A549 (cell line): ENCODE measurements around the gene HRH4. TPM values are rescaled to one million over a fixed set of nuclear protein-coding genes. Genes with fewer than 3 reads are reported as not detected.

Experiments used
- ATAC-seq, 2 experiments: fragments of 200-7000 bp in 1 of 2; fragments of >200 bp in 1 of 2; cut with Nextera tagmentation in 1 of 2; cut with Tn5 transposase in 1 of 2; 3 replicates each; pipeline versions ENCODE4 v1.8.0 to v1.9.1; 2018 to 2020; ENCODE audit warnings: mild to moderate bottlenecking in 1 of 2, moderate library complexity in 1 of 2
- CTCF ChIA-PET: fragments of 300-600 bp; sonication (Branson Sonifier 250); formaldehyde crosslinking; extraction: SDS; loops from one replicate; lab custom pipeline; 2021; ENCODE audit warnings: antibody characterized with exemption, inconsistent platforms; lab: Yijun Ruan, JAX
- POLR2A ChIA-PET: fragments of 350-600 bp; formaldehyde crosslinking; extraction: SDS; loops from one replicate; lab custom pipeline; 2021; ENCODE audit warnings: antibody characterized with exemption, inconsistent platforms; lab: Yijun Ruan, JAX
- DNase-seq, 2 experiments: peaks; one replicate each; pipeline versions ENCODE4 v3.0.0 to v3.0.0-alpha.2; 2011 to 2016; ENCODE audit warnings: low read depth in 1 of 2, low spot score in 1 of 2
- FAIRE-seq: peaks from 2 replicates; lab custom pipeline; 2011; peaks lifted over from hg19 to GRCh38; lab: Jason Lieb, UNC
- H3K27ac ChIP-seq, 2 experiments: fragments of >200 bp; sonication (Bioruptor Twin); formaldehyde crosslinking; 3 replicates each; pipeline ENCODE4 v1.5.1; 2016 to 2017
- H3K4me1 ChIP-seq: fragments of >200 bp; sonication (Bioruptor Twin); formaldehyde crosslinking; 3 replicates; pipeline ENCODE4 v1.6.1; 2016
- H3K4me2 ChIP-seq: fragments of >200 bp; sonication (Bioruptor Twin); formaldehyde crosslinking; 3 replicates; pipeline ENCODE4 v1.6.1; 2016
- H3K4me3 ChIP-seq: fragments of >200 bp; sonication (Bioruptor Twin); formaldehyde crosslinking; 3 replicates; pipeline ENCODE4 v1.5.1; 2016
- H3K9me3 ChIP-seq: fragments of >200 bp; sonication (Bioruptor Twin); formaldehyde crosslinking; 3 replicates; pipeline ENCODE4 v1.6.1; 2016
- BHLHE40 ChIP-seq: IDR thresholded peaks from 2 replicates; pipeline ENCODE4 v1.6.1; 2012; ENCODE audit warnings: low read depth, low read length, inconsistent platforms
- CEBPB ChIP-seq, 2 experiments: fragments of >200 bp in 1 of 2; sonication (Bioruptor Twin) in 1 of 2; formaldehyde crosslinking in 1 of 2; IDR thresholded peaks; 2 replicates each; pipeline ENCODE4 v1.6.1; 2012 to 2016
- CHD2 ChIP-seq: fragments of 150-350 bp; IDR thresholded peaks from 2 replicates; pipeline ENCODE4 v1.6.1; 2014; ENCODE audit warnings: low read length; ENCODE audit not compliant: partially characterized antibody
- EHF ChIP-seq: fragments of 250-450 bp; sonication (Bioruptor Pico); IDR thresholded peaks from 2 replicates; pipeline ENCODE4 v1.5.0; 2020; ENCODE audit warnings: mild to moderate bottlenecking
- EP300 ChIP-seq, 2 experiments: fragments of >200 bp; sonication (Bioruptor Twin); formaldehyde crosslinking; IDR thresholded peaks; 2 replicates in 1 of 2; 3 replicates in 1 of 2; pipeline ENCODE4 v1.6.1; 2016 to 2017
- GATA3 ChIP-seq: IDR thresholded peaks from 2 replicates; pipeline ENCODE4 v1.6.1; 2012; ENCODE audit warnings: borderline replicate concordance
- HES2 ChIP-seq: fragments of >200 bp; sonication (Bioruptor Twin); formaldehyde crosslinking; IDR thresholded peaks from 2 replicates; pipeline ENCODE4 v1.6.1; 2016
- HMGXB4 ChIP-seq: fragments of 250-450 bp; sonication (Bioruptor Pico); IDR thresholded peaks from 2 replicates; pipeline ENCODE4 v1.5.0; 2021; ENCODE audit warnings: mild to moderate bottlenecking, moderate library complexity, borderline replicate concordance
- HOXA7 ChIP-seq: fragments of 250-450 bp; sonication (Bioruptor Pico); IDR thresholded peaks from 2 replicates; pipeline ENCODE4 v1.5.0; 2020; ENCODE audit warnings: mild to moderate bottlenecking, moderate library complexity
- HOXB13 ChIP-seq: fragments of 250-450 bp; sonication (Bioruptor Pico); IDR thresholded peaks from 2 replicates; pipeline ENCODE4 v1.5.0; 2020; ENCODE audit warnings: low read depth, mild to moderate bottlenecking, moderate library complexity
- HOXB5 ChIP-seq: fragments of 250-450 bp; sonication (Bioruptor Pico); IDR thresholded peaks from 2 replicates; pipeline ENCODE4 v1.5.0; 2020; ENCODE audit warnings: mild to moderate bottlenecking, moderate library complexity
- MAZ ChIP-seq: fragments of 150-350 bp; IDR thresholded peaks from 2 replicates; pipeline ENCODE4 v1.6.1; 2014; ENCODE audit warnings: antibody characterized with exemption, low read depth, low read length, borderline replicate concordance
- NFE2L2 ChIP-seq: fragments of 150-350 bp; conservative IDR thresholded peaks from 2 replicates; pipeline ENCODE4 v1.6.1; 2014; ENCODE audit warnings: low read length
- NR3C1 ChIP-seq: fragments of >200 bp; sonication (Bioruptor Twin); formaldehyde crosslinking; IDR thresholded peaks from 3 replicates; pipeline ENCODE4 v1.6.1; 2017
- POLR2A ChIP-seq: IDR thresholded peaks from 2 replicates; pipeline ENCODE4 v1.6.1; 2012; ENCODE audit warnings: mild to moderate bottlenecking, low read length
- POLR2AphosphoS2 ChIP-seq: conservative IDR thresholded peaks from 2 replicates; pipeline ENCODE4 v1.6.1; 2012; ENCODE audit warnings: low read length, improper control_type of control experiment, inconsistent platforms
- RAD21 ChIP-seq, 2 experiments: fragments of >200 bp in 1 of 2; sonication (Bioruptor Twin) in 1 of 2; formaldehyde crosslinking in 1 of 2; IDR thresholded peaks in 1 of 2; conservative IDR thresholded peaks in 1 of 2; 2 replicates in 1 of 2; 3 replicates in 1 of 2; pipeline ENCODE4 v1.6.1; 2012 to 2018; ENCODE audit warnings: inconsistent platforms in 1 of 2
- RARB ChIP-seq: fragments of 250-450 bp; sonication (Bioruptor Pico); IDR thresholded peaks from 2 replicates; pipeline ENCODE4 v1.8.0; 2021; ENCODE audit warnings: mild to moderate bottlenecking, moderate library complexity
- RCOR1 ChIP-seq: fragments of 150-350 bp; IDR thresholded peaks from 2 replicates; pipeline ENCODE4 v1.6.1; 2014; ENCODE audit warnings: antibody characterized with exemption, low read length, low read depth
- REST ChIP-seq: fragments of 200-600 bp; sonication (generic); IDR thresholded peaks from 2 replicates; pipeline ENCODE4 v1.6.1; 2016; ENCODE audit warnings: antibody characterized with exemption, mild to moderate bottlenecking, moderate library complexity
- RNF2 ChIP-seq: fragments of 200-600 bp; sonication (generic); IDR thresholded peaks from 2 replicates; pipeline ENCODE4 v1.6.1; 2016; ENCODE audit warnings: low read depth, mild to moderate bottlenecking, antibody characterized with exemption, moderate library complexity, borderline replicate concordance
- SMC3 ChIP-seq: fragments of >200 bp; sonication (Bioruptor Twin); formaldehyde crosslinking; IDR thresholded peaks from 3 replicates; pipeline ENCODE4 v1.6.1; 2018; ENCODE audit warnings: inconsistent platforms
- WGBS: methylation state at CpG from one replicate; pipeline ENCODE4 v1.1.6; 2017; ENCODE audit errors: missing lambda C conversion rate; 5-methylcytosine and 5-hydroxymethylcytosine counted together
- polyA plus RNA-seq, 4 experiments: library from polyadenylated mRNA; depleted of rRNA in 3 of 4; stranded (reverse); fragments of >200 nt; fragmentation: RNase III in 1 of 4; extraction: RNeasy Plus Mini Kit Qiagen cat#74134 plus additional on column Dnase treatment in 1 of 4; gene quantifications; 2 replicates in 3 of 4; 3 replicates in 1 of 4; pipeline ENCODE4 v1.2.3, GENCODE V29; 2011 to 2017
- TF ChIP-seq, protein P1 (sequence below): fragments of >200 bp; sonication (Bioruptor Twin); formaldehyde crosslinking; IDR thresholded peaks from 3 replicates; pipeline ENCODE4 v1.6.1; 2016

HRH4 gene
- polyA plus RNA-seq, 2 of the 4 experiments (the other 2 are of a cell fraction) = 0.04 to 0.08 TPM

DNA sequence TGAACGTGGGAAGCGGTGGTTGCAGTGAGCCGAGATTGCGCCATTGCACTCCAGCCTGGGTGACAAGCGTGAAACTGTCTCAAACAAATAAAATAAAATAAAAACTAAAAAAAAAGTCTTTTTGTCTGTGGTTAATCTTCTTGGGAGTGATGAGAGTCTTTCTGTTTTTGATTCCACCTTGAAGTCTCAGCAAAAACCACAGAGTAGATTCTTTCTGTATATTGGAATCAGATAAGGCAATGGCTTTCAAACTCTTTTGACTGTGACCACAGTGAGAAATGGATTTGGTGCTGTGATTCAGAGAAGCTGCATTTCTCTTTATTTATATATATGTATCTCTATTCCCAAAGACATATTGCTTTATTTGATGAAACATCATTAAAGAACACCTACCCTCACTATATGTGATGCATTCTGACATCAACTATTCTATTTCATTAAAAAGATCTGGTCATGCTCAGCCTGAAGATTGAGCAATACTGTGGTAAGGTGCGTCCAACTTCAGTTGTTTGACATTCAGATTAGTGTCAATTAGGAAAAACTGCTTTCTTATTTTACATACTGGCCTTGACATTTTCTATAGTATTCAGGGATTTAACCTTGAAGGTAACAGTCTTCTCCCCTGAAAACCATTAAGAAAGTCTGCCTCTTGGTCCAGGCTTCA lies 15.6 kb downstream of the HRH4 start:
- ChIA-PET CTCF (no interaction called here), POLR2A (no interaction called here)
- 67% methylated on average over 6 of the region's 6 CpGs for WGBS
- no peak overlapping the region for H3K4me2 ChIP-seq
- H3K4me1 ChIP-seq = no peaks in the 10 kb centered on the region
- no peak for DNase-seq
- TF ChIP-seq, protein P1, sequence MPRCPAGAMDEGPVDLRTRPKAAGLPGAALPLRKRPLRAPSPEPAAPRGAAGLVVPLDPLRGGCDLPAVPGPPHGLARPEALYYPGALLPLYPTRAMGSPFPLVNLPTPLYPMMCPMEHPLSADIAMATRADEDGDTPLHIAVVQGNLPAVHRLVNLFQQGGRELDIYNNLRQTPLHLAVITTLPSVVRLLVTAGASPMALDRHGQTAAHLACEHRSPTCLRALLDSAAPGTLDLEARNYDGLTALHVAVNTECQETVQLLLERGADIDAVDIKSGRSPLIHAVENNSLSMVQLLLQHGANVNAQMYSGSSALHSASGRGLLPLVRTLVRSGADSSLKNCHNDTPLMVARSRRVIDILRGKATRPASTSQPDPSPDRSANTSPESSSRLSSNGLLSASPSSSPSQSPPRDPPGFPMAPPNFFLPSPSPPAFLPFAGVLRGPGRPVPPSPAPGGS = no peak
- TF ChIP-seq MAZ (no peak), RARB (CRISPR knock-in tag) (no peak), NFE2L2 (no peak), HOXB5 (CRISPR knock-in tag) (no peak)
- no peak overlapping the region for H3K4me3 ChIP-seq
- no peaks in the 10 kb centered on the region for H3K9me3 ChIP-seq
- FAIRE-seq = no peak
- H3K27ac ChIP-seq = no peak overlapping the region
- no peak for ATAC-seq

GRCh38 chr18:24479371-24479770 lies 18.9 kb downstream of the HRH4 start:
- Histone ChIP-seq H3K9me3 (no peaks in the 10 kb centered on the region), H3K4me3 (no peak overlapping the region), H3K4me1 (no peaks in the 10 kb centered on the region), H3K27ac (no peak overlapping the region), H3K4me2 (no peak overlapping the region)
- TF ChIP-seq EP300 (IDR thresholded peaks at IDR 0.05) (no peak), POLR2AphosphoS2 (no peak), SMC3 (no peak), CEBPB (IDR thresholded peaks at IDR 0.05) (no peak), RCOR1 (no peak), RAD21 (conservative IDR thresholded peaks at IDR 0.05 in 1 of 2, IDR thresholded peaks at IDR 0.05 in 1 of 2) (no peak), RNF2 (no peak), RARB (CRISPR knock-in tag) (no peak), HOXA7 (CRISPR knock-in tag) (no peak), HOXB13 (CRISPR knock-in tag) (no peak), EHF (CRISPR knock-in tag) (no peak)
- 44% methylated on average over 7 of the region's 7 CpGs for WGBS
- ChIA-PET CTCF (interaction anchor here (1.3 to 1.7 kb wide), 2 partner anchors 8 to 9 kb away, joined by 3 to 7 read pairs; no protein-coding TSS in a partner anchor), POLR2A (no interaction called here)
- ATAC-seq = no peak
- FAIRE-seq = no peak
- DNase-seq = no peak

DNA sequence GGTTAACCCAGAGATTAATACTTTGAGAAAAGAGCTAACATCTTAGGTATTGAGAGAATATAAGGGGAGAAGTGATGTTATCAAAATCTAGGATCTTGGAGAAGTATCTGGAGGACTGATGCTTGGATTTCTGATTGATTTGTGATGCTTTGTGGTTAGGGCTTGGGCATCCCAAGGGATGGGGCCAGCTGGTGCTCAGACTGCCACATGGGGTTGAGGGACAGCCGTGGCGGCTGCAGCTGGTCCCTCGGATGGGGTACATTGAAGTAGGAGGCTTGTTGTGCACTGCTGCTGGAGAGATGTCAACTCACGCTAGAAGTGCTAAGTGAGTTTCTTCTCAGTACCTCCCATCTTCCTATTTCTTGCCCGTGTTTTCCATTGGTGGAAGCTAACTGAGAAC lies 22.4 kb downstream of the HRH4 start:
- no peak overlapping the region for H3K4me2 ChIP-seq
- no peaks in the 10 kb centered on the region for H3K4me1 ChIP-seq
- H3K9me3 ChIP-seq = no peaks in the 10 kb centered on the region
- POLR2A ChIA-PET = no interaction called here
- CTCF ChIA-PET = interaction anchor here (0.7 kb wide), 1 partner anchor 123 kb away, joined by 3 read pairs; no protein-coding TSS in a partner anchor
- H3K4me3 ChIP-seq = no peak overlapping the region
- 75% methylated on average over 5 of the region's 5 CpGs for WGBS
- DNase-seq (no peak), ATAC-seq (no peak), FAIRE-seq (no peak)
- no peak for TF ChIP-seq HMGXB4
- no peak for TF ChIP-seq REST
- no peak for TF ChIP-seq BHLHE40
- TF ChIP-seq GATA3 = no peak
- TF ChIP-seq NR3C1 = no peak
- TF ChIP-seq MAZ = no peak
- TF ChIP-seq POLR2A = no peak
- no peak for TF ChIP-seq CHD2
- no peak for TF ChIP-seq HES2
- H3K27ac ChIP-seq = no peak overlapping the region
